ENCODE measurements around the gene KCTD17. TPM values are rescaled to one million over a fixed set of nuclear protein-coding genes. Genes with fewer than 3 reads are reported as not detected.

The KCTD17 gene
- polyA plus RNA-seq, 2 of the 4 experiments (the other 2 are of a cell fraction) = 18.7 to 37.1 TPM

DNA sequence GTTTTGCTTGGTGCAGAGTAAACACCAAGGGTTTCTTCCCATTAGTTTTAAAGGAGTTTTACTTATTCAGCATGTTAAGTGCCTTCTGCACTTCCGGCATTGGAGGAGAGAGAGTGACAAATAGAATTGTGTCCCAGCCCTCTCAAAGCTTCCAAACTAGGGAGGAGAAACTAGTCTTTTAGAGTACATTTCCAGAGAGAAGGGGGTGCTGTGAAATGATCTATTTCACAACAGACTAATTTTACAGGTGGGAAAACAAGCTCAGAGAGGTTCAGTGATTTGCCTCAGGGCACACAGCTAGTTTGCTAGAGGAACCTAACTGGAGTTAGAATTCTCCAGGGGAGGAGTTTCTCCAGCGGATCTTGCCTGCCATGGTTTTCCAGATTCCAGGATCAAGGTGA, 19.4 kb upstream of the KCTD17 start:
- no peak for FAIRE-seq
- WGBS (ENCODE audit: missing lambda C conversion rate) = 5% methylated on average over 2 of the region's 2 CpGs
- peak in 1 of 2 experiments; percentile 27; a peak in 4 of 6 replicates for ATAC-seq
- TF ChIP-seq, protein P1, sequence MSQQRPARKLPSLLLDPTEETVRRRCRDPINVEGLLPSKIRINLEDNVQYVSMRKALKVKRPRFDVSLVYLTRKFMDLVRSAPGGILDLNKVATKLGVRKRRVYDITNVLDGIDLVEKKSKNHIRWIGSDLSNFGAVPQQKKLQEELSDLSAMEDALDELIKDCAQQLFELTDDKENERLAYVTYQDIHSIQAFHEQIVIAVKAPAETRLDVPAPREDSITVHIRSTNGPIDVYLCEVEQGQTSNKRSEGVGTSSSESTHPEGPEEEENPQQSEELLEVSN (IDR thresholded peaks at IDR 0.05; ENCODE audit: borderline replicate concordance, low read depth) = 0 out of 2 replicates have a peak, but pooled peaks have one; percentile 11
- TF ChIP-seq MAFK (IDR thresholded peaks at IDR 0.05; ENCODE audit: partially characterized antibody) = peak; percentile 43
- no peak for TF ChIP-seq ZNF302 (CRISPR knock-in tag; IDR thresholded peaks at IDR 0.05)
- TF ChIP-seq, protein P2, sequence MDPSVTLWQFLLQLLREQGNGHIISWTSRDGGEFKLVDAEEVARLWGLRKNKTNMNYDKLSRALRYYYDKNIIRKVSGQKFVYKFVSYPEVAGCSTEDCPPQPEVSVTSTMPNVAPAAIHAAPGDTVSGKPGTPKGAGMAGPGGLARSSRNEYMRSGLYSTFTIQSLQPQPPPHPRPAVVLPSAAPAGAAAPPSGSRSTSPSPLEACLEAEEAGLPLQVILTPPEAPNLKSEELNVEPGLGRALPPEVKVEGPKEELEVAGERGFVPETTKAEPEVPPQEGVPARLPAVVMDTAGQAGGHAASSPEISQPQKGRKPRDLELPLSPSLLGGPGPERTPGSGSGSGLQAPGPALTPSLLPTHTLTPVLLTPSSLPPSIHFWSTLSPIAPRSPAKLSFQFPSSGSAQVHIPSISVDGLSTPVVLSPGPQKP (IDR thresholded peaks at IDR 0.05; ENCODE audit: low read depth, low read length) = no peak
- no peak for TF ChIP-seq CHD2 (IDR thresholded peaks at IDR 0.05; ENCODE audit: low read length, partially characterized antibody)
- no peak for TF ChIP-seq NR3C1 (IDR thresholded peaks at IDR 0.05)
- no peak for TF ChIP-seq NPAS2 (CRISPR knock-in tag; IDR thresholded peaks at IDR 0.05; ENCODE audit: borderline replicate concordance)
- TF ChIP-seq HDAC2 (IDR thresholded peaks at IDR 0.05) = peak; percentile 46; the same call in 1 of the 2 replicates
- TF ChIP-seq, protein P3, sequence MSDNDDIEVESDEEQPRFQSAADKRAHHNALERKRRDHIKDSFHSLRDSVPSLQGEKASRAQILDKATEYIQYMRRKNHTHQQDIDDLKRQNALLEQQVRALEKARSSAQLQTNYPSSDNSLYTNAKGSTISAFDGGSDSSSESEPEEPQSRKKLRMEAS (IDR thresholded peaks at IDR 0.05) = no peak
- no peak for TF ChIP-seq NFE2L2 (conservative IDR thresholded peaks at IDR 0.05; ENCODE audit: low read length)
- TF ChIP-seq, protein P4, sequence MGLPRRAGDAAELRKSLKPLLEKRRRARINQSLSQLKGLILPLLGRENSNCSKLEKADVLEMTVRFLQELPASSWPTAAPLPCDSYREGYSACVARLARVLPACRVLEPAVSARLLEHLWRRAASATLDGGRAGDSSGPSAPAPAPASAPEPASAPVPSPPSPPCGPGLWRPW (IDR thresholded peaks at IDR 0.05) = no peak
- peak; percentile 62; the same call in 1 of the 2 replicates for TF ChIP-seq KDM1A (IDR thresholded peaks at IDR 0.05; ENCODE audit: low read depth)
- no peak for TF ChIP-seq MAZ (IDR thresholded peaks at IDR 0.05; ENCODE audit: borderline replicate concordance, low read depth, low read length)
- TF ChIP-seq, protein P5, sequence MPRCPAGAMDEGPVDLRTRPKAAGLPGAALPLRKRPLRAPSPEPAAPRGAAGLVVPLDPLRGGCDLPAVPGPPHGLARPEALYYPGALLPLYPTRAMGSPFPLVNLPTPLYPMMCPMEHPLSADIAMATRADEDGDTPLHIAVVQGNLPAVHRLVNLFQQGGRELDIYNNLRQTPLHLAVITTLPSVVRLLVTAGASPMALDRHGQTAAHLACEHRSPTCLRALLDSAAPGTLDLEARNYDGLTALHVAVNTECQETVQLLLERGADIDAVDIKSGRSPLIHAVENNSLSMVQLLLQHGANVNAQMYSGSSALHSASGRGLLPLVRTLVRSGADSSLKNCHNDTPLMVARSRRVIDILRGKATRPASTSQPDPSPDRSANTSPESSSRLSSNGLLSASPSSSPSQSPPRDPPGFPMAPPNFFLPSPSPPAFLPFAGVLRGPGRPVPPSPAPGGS (IDR thresholded peaks at IDR 0.05) = no peak; the same call in 2 of the 3 replicates
- peak; percentile 84 for TF ChIP-seq ZFP36 (IDR thresholded peaks at IDR 0.05; ENCODE audit: borderline replicate concordance, partially characterized antibody)
- no peak for TF ChIP-seq HOXB13 (CRISPR knock-in tag; IDR thresholded peaks at IDR 0.05; ENCODE audit: low read depth)
- no peak for TF ChIP-seq RNF2 (IDR thresholded peaks at IDR 0.05; ENCODE audit: borderline replicate concordance, low read depth)
- no peak for TF ChIP-seq SMC3 (IDR thresholded peaks at IDR 0.05)
- TF ChIP-seq BHLHE40 (IDR thresholded peaks at IDR 0.05; ENCODE audit: low read depth, low read length) = no peak
- TF ChIP-seq CBX8 (IDR thresholded peaks at IDR 0.05) = no peak
- TF ChIP-seq SREBF2 (IDR thresholded peaks at IDR 0.05) = no peak
- no peaks in the 10 kb centered on the region for H3K9me3 ChIP-seq
- H3K4me2 ChIP-seq = peak overlapping the region; percentile 90
- POLR2A ChIA-PET = interaction anchor here (0.7 to 1.8 kb wide), 7 partner anchors 9 to 256 kb away, joined by 3 to 15 read pairs (median 4); partner anchors contain the start of genes IFT27, MPST and TST
- peaks cover 59% of the 10 kb centered on the region for H3K4me1 ChIP-seq
- CTCF ChIA-PET = interaction anchor here (0.8 to 13.1 kb wide), 7 partner anchors 12 to 261 kb away, joined by 3 to 142 read pairs (median 3); partner anchors contain the start of genes MPST and TST
- no peak for DNase-seq (ENCODE audit: low read depth in 1 of 2, low spot score in 1 of 2)
- peak overlapping the region; percentile 37 for H3K4me3 ChIP-seq
- peak overlapping the region; percentile 98 to 100 for H3K27ac ChIP-seq

DNA sequence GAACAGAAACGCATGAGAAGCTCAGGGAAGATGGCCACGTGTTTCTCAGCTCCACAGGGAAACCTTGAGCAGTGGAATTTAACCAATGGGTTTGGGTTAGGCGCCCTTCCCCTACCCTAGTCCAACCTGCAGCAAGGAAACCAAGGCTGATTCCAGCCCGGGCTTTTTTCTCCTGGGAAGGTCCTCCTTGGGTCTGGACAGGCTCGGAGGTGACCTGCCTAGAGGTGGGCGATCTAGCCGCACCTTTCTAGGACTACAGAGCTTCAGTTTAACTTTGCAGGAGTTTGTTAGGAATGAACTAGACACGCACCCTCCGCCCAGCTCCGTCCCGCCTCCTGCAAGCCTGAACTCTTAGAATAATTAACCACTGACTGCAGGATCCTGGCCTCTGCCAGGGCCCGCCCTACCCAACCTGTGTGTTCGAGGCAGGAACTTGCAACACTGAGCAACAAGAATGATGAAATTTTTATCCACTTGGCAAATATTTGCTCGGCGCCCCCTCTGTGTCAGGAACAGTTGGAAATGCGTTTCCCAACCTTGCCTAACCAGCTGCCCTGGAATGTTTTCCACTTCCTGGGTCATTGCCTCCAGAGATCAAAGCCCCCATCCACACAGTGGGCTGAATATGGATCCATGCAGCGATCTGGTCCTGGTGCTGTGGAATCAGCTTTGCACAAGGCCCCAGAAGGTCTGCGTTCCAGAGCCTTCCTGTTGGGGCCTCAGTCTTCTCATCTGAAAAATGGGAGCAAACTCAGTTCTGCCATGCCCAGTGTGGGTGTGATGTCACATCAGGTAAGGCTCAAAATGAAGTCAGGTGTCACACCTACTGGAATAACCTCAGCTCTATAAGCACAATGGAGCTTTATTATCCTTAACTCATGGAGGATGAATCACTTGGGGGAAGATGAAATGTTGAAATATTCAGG, 18.7 kb upstream of the KCTD17 start:
- POLR2A ChIA-PET = interaction anchor here (0.7 to 1.8 kb wide), 8 partner anchors 9 to 504 kb away, joined by 3 to 15 read pairs (median 4); partner anchors contain the start of genes EIF3D, IFT27, MPST and TST
- peak; percentile 87 to 96 for DNase-seq (ENCODE audit: low read depth in 1 of 2, low spot score in 1 of 2)
- FAIRE-seq = no peak
- Histone ChIP-seq H3K4me3 (peak overlapping the region; percentile 37), H3K4me1 (peaks cover 59% of the 10 kb centered on the region), H3K27ac (peak overlapping the region; percentile 98 to 100), H3K4me2 (peak overlapping the region; percentile 90), H3K9me3 (no peaks in the 10 kb centered on the region)
- peak; percentile 95 to 96 for ATAC-seq
- WGBS (ENCODE audit: missing lambda C conversion rate) = 1% methylated on average over 12 of the region's 18 CpGs
- CTCF ChIA-PET = interaction anchor here (0.8 to 13.1 kb wide), 6 partner anchors 11 to 261 kb away, joined by 3 to 142 read pairs (median 3); partner anchors contain the start of genes MPST and TST
- peak; percentile 34; the same call in 1 of the 3 replicates for TF ChIP-seq SMC3 (IDR thresholded peaks at IDR 0.05)
- TF ChIP-seq POLR2A (IDR thresholded peaks at IDR 0.05; ENCODE audit: low read length) = 0 out of 2 replicates have a peak, but pooled peaks have one; percentile 18
- peak; percentile 11; the same call in 1 of the 2 replicates for TF ChIP-seq HOXB13 (CRISPR knock-in tag; IDR thresholded peaks at IDR 0.05; ENCODE audit: low read depth)
- TF ChIP-seq RNF2 (IDR thresholded peaks at IDR 0.05; ENCODE audit: borderline replicate concordance, low read depth) = no peak
- no peak for TF ChIP-seq NFE2L2 (conservative IDR thresholded peaks at IDR 0.05; ENCODE audit: low read length)
- 0 out of 2 replicates have a peak, but pooled peaks have one; percentile 20 for TF ChIP-seq RARB (CRISPR knock-in tag; IDR thresholded peaks at IDR 0.05)
- TF ChIP-seq HDAC2 (IDR thresholded peaks at IDR 0.05) = peak; percentile 99
- TF ChIP-seq EP300 (IDR thresholded peaks at IDR 0.05) = peak; percentile 86 to 96; a peak in 4 of 5 replicates
- TF ChIP-seq, protein P6, sequence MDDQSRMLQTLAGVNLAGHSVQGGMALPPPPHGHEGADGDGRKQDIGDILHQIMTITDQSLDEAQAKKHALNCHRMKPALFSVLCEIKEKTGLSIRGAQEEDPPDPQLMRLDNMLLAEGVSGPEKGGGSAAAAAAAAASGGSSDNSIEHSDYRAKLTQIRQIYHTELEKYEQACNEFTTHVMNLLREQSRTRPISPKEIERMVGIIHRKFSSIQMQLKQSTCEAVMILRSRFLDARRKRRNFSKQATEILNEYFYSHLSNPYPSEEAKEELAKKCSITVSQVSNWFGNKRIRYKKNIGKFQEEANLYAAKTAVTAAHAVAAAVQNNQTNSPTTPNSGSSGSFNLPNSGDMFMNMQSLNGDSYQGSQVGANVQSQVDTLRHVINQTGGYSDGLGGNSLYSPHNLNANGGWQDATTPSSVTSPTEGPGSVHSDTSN (IDR thresholded peaks at IDR 0.05) = peak; percentile 68
- TF ChIP-seq ZNF302 (CRISPR knock-in tag; IDR thresholded peaks at IDR 0.05) = no peak
- peak; percentile 98 to 99 for TF ChIP-seq CEBPB (IDR thresholded peaks at IDR 0.05)
- TF ChIP-seq, protein P3 (IDR thresholded peaks at IDR 0.05) = peak; percentile 63
- TF ChIP-seq, protein P7, sequence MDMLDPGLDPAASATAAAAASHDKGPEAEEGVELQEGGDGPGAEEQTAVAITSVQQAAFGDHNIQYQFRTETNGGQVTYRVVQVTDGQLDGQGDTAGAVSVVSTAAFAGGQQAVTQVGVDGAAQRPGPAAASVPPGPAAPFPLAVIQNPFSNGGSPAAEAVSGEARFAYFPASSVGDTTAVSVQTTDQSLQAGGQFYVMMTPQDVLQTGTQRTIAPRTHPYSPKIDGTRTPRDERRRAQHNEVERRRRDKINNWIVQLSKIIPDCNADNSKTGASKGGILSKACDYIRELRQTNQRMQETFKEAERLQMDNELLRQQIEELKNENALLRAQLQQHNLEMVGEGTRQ (IDR thresholded peaks at IDR 0.05) = no peak
- TF ChIP-seq RCOR1 (IDR thresholded peaks at IDR 0.05; ENCODE audit: low read depth, low read length) = peak; percentile 89
- peak; percentile 69 for TF ChIP-seq JUNB (IDR thresholded peaks at IDR 0.05)
- TF ChIP-seq GATA3 (IDR thresholded peaks at IDR 0.05; ENCODE audit: borderline replicate concordance) = peak; percentile 80

All from A549 (cell line).